ENCODE data around the gene TNFSF13.

Gene TNFSF13

GRCh38 chr17:7530023-7530900 lies 28.3 kb upstream of the TNFSF13 start:
- no peaks in the 10 kb centered on the region for H3K27me3 ChIP-seq (ENCODE audit: control insufficient read depth, insufficient read depth, low read length)
- H3K36me3 ChIP-seq (ENCODE audit: control insufficient read depth, low read depth, low read length) = no peaks in the 10 kb centered on the region
- H3K9me3 ChIP-seq (ENCODE audit: control insufficient read depth, low read depth, low read length) = peaks cover 7% of the 10 kb centered on the region
- no peaks in the 10 kb centered on the region for H3K4me1 ChIP-seq (ENCODE audit: control insufficient read depth, low read depth, low read length)
- no peak overlapping the region for H3K9ac ChIP-seq (ENCODE audit: low read length)
- H3K27ac ChIP-seq (ENCODE audit: low read length) = no peak overlapping the region
- no peak overlapping the region for H3K4me3 ChIP-seq (ENCODE audit: low read length)

GRCh38 chr17:7538050-7538449 lies 20.5 kb upstream of the TNFSF13 start:
- Histone ChIP-seq H3K27ac (ENCODE audit: low read length) (no peak overlapping the region), H3K27me3 (ENCODE audit: control insufficient read depth, insufficient read depth, low read length) (no peaks in the 10 kb centered on the region), H3K4me1 (ENCODE audit: control insufficient read depth, low read depth, low read length) (no peaks in the 10 kb centered on the region), H3K4me3 (ENCODE audit: low read length) (no peak overlapping the region), H3K9ac (ENCODE audit: low read length) (no peak overlapping the region), H3K36me3 (ENCODE audit: control insufficient read depth, low read depth, low read length) (no peaks in the 10 kb centered on the region), H3K9me3 (ENCODE audit: control insufficient read depth, low read depth, low read length) (no peaks in the 10 kb centered on the region)

- Histone ChIP-seq H3K36me3 (ENCODE audit: control insufficient read depth, low read depth, low read length) (no peaks in the 10 kb centered on the region), H3K27ac (ENCODE audit: low read length) (no peak overlapping the region), H3K9ac (ENCODE audit: low read length) (no peak overlapping the region), H3K27me3 (ENCODE audit: control insufficient read depth, insufficient read depth, low read length) (no peaks in the 10 kb centered on the region), H3K9me3 (ENCODE audit: control insufficient read depth, low read depth, low read length) (no peaks in the 10 kb centered on the region), H3K4me1 (ENCODE audit: control insufficient read depth, low read depth, low read length) (no peaks in the 10 kb centered on the region), H3K4me3 (ENCODE audit: low read length) (no peak overlapping the region)
These were observed 19.5 kb upstream of the TNFSF13 start for GRCh38 chr17:7538891-7539545.

- Histone ChIP-seq H3K27me3 (ENCODE audit: control insufficient read depth, insufficient read depth, low read length) (no peaks in the 10 kb centered on the region), H3K4me3 (ENCODE audit: low read length) (no peak overlapping the region), H3K27ac (ENCODE audit: low read length) (no peak overlapping the region), H3K9ac (ENCODE audit: low read length) (no peak overlapping the region), H3K4me1 (ENCODE audit: control insufficient read depth, low read depth, low read length) (no peaks in the 10 kb centered on the region), H3K36me3 (ENCODE audit: control insufficient read depth, low read depth, low read length) (no peaks in the 10 kb centered on the region), H3K9me3 (ENCODE audit: control insufficient read depth, low read depth, low read length) (no peaks in the 10 kb centered on the region)
These were observed 17.4 kb upstream of the TNFSF13 start for GRCh38 chr17:7541074-7541621.

GRCh38 chr17:7544911-7545310 lies 13.6 kb upstream of the TNFSF13 start:
- no peak overlapping the region for H3K9ac ChIP-seq (ENCODE audit: low read length)
- peaks cover 10% of the 10 kb centered on the region for H3K27me3 ChIP-seq (ENCODE audit: control insufficient read depth, insufficient read depth, low read length)
- H3K4me1 ChIP-seq (ENCODE audit: control insufficient read depth, low read depth, low read length) = no peaks in the 10 kb centered on the region
- no peak overlapping the region for H3K27ac ChIP-seq (ENCODE audit: low read length)
- no peaks in the 10 kb centered on the region for H3K9me3 ChIP-seq (ENCODE audit: control insufficient read depth, low read depth, low read length)
- no peaks in the 10 kb centered on the region for H3K36me3 ChIP-seq (ENCODE audit: control insufficient read depth, low read depth, low read length)
- no peak overlapping the region for H3K4me3 ChIP-seq (ENCODE audit: low read length)

- H3K27ac ChIP-seq (ENCODE audit: low read length) = no peak within 1 kb of the TSS
These were observed 9.8 kb upstream of the TNFSF13 start, which contains the start of gene TNFSF12 for GRCh38 chr17:7548585-7549400. Gene TNFSF12 (plus strand): TSS chr17:7549058. CDS start chr17:7549154, 96 bp downstream.

GRCh38 chr17:7549401-7550055 lies 9.0 kb upstream of the TNFSF13 start:
- H3K36me3 ChIP-seq (ENCODE audit: control insufficient read depth, low read depth, low read length) = no peaks in the 10 kb centered on the region
- no peaks in the 10 kb centered on the region for H3K4me1 ChIP-seq (ENCODE audit: control insufficient read depth, low read depth, low read length)
- peak overlapping the region; percentile 67 for H3K4me3 ChIP-seq (ENCODE audit: low read length)
- no peaks in the 10 kb centered on the region for H3K9me3 ChIP-seq (ENCODE audit: control insufficient read depth, low read depth, low read length)
- H3K9ac ChIP-seq (ENCODE audit: low read length) = no peak overlapping the region
- H3K27me3 ChIP-seq (ENCODE audit: control insufficient read depth, insufficient read depth, low read length) = peaks cover 10% of the 10 kb centered on the region
- H3K27ac ChIP-seq (ENCODE audit: low read length) = no peak overlapping the region

More at GRCh38 chr17:7548585-7549400, 9.8 kb upstream of the TNFSF13 start, which contains the start of gene TNFSF12:
- H3K4me1 ChIP-seq (ENCODE audit: control insufficient read depth, low read depth, low read length) = no peaks in the 10 kb centered on the region
- H3K4me3 ChIP-seq (ENCODE audit: low read length) = peak within 1 kb of the TSS; percentile 67
- H3K36me3 ChIP-seq (ENCODE audit: control insufficient read depth, low read depth, low read length) = no peaks in the 10 kb centered on the region
- no peaks in the 10 kb centered on the region for H3K9me3 ChIP-seq (ENCODE audit: control insufficient read depth, low read depth, low read length)
- H3K27me3 ChIP-seq (ENCODE audit: control insufficient read depth, insufficient read depth, low read length) = peaks cover 10% of the 10 kb centered on the region
- peak within 1 kb of the TSS; percentile 50 for H3K9ac ChIP-seq (ENCODE audit: low read length)

- Histone ChIP-seq H3K27ac (ENCODE audit: low read length) (no peak overlapping the region), H3K27me3 (ENCODE audit: control insufficient read depth, insufficient read depth, low read length) (peaks cover 10% of the 10 kb centered on the region), H3K9ac (ENCODE audit: low read length) (no peak overlapping the region), H3K4me1 (ENCODE audit: control insufficient read depth, low read depth, low read length) (no peaks in the 10 kb centered on the region), H3K36me3 (ENCODE audit: control insufficient read depth, low read depth, low read length) (no peaks in the 10 kb centered on the region), H3K9me3 (ENCODE audit: control insufficient read depth, low read depth, low read length) (no peaks in the 10 kb centered on the region), H3K4me3 (ENCODE audit: low read length) (no peak overlapping the region)
These were observed 8.2 kb upstream of the TNFSF13 start for GRCh38 chr17:7550344-7550743.

- Histone ChIP-seq H3K9me3 (ENCODE audit: control insufficient read depth, low read depth, low read length) (no peaks in the 10 kb centered on the region), H3K27me3 (ENCODE audit: control insufficient read depth, insufficient read depth, low read length) (peaks cover 10% of the 10 kb centered on the region), H3K4me1 (ENCODE audit: control insufficient read depth, low read depth, low read length) (no peaks in the 10 kb centered on the region), H3K27ac (ENCODE audit: low read length) (no peak overlapping the region), H3K4me3 (ENCODE audit: low read length) (no peak overlapping the region), H3K9ac (ENCODE audit: low read length) (no peak overlapping the region), H3K36me3 (ENCODE audit: control insufficient read depth, low read depth, low read length) (no peaks in the 10 kb centered on the region)
These were observed 7.2 kb upstream of the TNFSF13 start for GRCh38 chr17:7551396-7551795.

GRCh38 chr17:7552621-7553051 lies 5.9 kb upstream of the TNFSF13 start:
- Histone ChIP-seq H3K9me3 (ENCODE audit: control insufficient read depth, low read depth, low read length) (no peaks in the 10 kb centered on the region), H3K36me3 (ENCODE audit: control insufficient read depth, low read depth, low read length) (no peaks in the 10 kb centered on the region), H3K27me3 (ENCODE audit: control insufficient read depth, insufficient read depth, low read length) (peaks cover 10% of the 10 kb centered on the region), H3K27ac (ENCODE audit: low read length) (no peak overlapping the region), H3K4me3 (ENCODE audit: low read length) (no peak overlapping the region), H3K4me1 (ENCODE audit: control insufficient read depth, low read depth, low read length) (peaks cover 7% of the 10 kb centered on the region), H3K9ac (ENCODE audit: low read length) (no peak overlapping the region)

All from iPS-18a (cell line).